HG03460 (cell line): ENCODE measurements around the gene POU3F3.

Experiments used
- ATAC-seq: cut with Tn5 transposase; IDR thresholded peaks from one replicate; pipeline ENCODE4 v1.9.1; 2021; ENCODE audit not compliant: unreplicated experiment

POU3F3 gene

GRCh38 chr2:104873689-104874054, 19.8 kb downstream of the POU3F3 start:
- ATAC-seq, result no peak

- ATAC-seq, result no peak
These were observed 20.3 kb downstream of the POU3F3 start for GRCh38 chr2:104874230-104874629.

- no peak for ATAC-seq
These were observed 21.3 kb downstream of the POU3F3 start for GRCh38 chr2:104875262-104875661.

GRCh38 chr2:104876606-104877570, 23.0 kb downstream of the POU3F3 start:
- ATAC-seq, result no peak

DNA sequence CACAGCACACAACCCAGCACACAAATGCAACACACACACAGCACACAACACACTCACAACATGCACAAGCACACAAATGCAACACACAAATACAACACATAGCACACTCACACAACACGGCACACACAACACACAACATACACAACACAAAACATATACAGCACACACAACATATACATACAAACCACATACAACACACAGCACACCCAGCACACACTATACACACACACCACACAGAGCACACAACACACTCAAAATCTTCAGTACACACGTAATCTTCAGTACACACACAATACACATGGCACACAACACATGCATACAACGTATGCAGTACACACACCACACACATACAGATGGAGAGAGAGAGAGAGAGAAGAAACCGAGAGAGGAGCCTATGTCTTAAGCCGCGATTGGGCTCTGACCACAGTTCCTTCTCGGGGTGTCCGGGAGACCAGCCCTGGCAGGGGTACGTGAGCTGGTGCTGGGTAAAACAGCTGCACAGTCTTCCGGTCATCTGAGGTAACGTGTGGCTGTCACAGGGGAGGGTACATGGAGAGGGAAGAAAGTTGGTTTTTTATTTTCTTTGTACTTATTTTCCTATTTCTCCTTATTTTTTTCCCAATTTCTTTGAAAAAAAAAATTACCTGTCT, 25.1 kb downstream of the POU3F3 start:
- ATAC-seq, result no peak

DNA sequence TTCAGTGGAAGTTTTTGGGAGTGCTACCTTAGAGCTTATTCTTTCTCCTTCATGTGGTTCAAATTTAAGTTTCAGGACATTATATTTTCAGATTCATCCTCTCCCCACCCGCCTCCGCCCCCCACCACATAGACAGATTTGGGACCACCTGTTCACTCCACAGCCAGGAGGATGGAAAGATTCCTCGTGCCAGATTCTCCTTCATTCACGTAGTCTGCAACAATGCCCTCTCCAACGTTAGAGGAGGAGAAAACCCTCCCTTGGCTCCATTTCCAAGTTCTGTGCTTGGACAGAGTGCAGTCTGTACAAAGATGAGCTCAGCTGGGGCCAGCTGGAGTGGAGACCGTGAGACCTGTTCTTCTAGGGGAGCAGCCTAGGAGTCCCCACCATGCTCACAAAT, 26.2 kb downstream of the POU3F3 start:
- ATAC-seq, result no peak

DNA sequence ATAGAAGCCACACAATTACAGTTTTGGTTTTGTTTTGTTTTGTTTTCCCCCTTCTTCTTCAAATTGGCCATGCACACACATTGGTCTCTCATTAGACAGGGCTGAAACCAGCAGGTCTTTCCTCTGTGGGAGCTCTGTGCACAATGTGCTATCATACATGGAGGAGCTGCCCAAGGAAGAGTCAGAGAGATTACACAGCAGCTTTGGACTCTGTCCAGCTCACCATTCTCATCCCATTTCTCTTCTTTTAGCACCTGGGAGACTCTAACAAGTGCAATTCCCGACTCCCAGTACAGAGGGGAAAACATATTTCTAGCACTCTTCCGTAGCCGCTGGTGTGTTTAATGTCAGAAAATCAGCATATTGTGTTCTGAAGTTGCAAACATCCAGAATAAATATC, 29.4 kb downstream of the POU3F3 start:
- ATAC-seq, result no peak

- ATAC-seq, result no peak
These were observed 31.3 kb downstream of the POU3F3 start for GRCh38 chr2:104885119-104885782.

- ATAC-seq, result no peak
These were observed 33.8 kb downstream of the POU3F3 start for GRCh38 chr2:104887676-104888075.

- no peak for ATAC-seq
These were observed 34.8 kb downstream of the POU3F3 start for GRCh38 chr2:104888489-104889258.

GRCh38 chr2:104889291-104889959, 35.5 kb downstream of the POU3F3 start:
- no peak for ATAC-seq

DNA sequence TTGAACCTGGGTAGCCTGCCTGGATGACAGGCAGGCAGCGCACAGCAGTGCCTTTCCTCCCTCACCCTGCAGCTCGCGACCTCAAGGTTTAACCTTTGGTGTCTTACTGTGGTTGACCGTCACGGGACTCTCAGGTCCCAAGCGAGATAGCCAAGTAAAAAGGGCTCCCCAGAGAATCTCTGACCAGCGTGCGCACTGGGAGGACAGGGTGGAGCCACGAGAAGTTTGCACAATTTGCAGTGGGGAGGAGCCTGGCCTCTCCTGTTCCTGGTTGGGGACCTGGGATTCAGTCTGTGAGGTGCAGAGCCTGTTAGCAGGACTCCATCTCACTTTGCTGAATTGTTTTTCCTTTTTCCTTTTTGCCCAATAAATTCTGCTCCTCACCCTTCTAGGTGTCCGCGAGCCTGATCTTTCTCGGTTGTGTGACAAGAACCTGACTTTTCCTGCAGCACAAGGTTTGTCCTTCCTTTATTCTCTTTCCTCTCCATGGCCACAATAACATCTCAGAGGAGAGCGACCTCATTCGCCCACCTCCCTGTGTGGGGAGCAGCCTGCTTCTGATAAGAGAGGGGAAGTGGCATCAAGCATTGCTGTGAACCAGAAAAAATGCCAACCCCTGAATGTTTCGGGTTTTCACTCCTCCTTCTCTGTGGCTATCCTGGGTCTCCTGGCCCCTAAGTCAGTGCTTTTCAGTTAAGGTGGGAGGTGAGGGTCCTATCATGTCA, 36.2 kb downstream of the POU3F3 start:
- ATAC-seq, result no peak

- no peak for ATAC-seq
These were observed 36.8 kb downstream of the POU3F3 start for GRCh38 chr2:104890685-104891069.

DNA sequence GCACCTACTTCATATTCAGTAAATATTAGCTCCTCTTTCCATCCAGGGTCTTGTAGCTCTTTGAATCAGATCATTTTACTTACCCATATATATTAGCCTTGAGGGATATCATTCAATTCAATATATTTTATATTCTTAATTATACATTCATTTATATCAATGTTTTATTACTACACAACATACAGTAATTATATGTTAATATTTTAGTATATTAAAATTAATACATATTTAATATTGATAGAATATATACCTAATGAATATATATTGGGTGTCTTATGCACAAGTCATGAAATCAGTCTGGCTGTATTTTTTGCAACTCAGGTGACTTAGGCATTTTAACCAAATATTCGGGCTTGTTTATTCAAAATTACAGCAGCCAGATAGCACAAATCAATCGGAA, 37.2 kb downstream of the POU3F3 start:
- ATAC-seq, result no peak

DNA sequence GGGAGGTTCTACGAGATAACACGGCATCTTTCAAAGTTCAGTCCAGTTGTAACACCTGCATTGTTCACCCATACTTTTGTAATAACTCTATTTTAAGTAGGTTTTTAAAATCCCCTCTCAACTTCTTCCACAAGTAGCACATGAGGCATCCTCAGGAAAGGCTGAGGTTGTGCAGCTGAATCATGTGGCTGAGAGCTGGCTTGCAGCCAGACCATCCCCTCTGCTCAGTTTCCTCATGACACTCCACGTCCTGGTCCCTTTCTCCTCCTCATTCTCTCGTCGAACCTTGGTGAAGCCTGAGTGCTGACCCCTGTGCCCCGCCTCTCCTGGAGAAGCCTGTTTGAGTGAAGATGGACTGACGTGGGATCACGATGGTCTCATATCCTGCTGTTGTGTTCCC, 42.5 kb downstream of the POU3F3 start:
- no peak for ATAC-seq

DNA sequence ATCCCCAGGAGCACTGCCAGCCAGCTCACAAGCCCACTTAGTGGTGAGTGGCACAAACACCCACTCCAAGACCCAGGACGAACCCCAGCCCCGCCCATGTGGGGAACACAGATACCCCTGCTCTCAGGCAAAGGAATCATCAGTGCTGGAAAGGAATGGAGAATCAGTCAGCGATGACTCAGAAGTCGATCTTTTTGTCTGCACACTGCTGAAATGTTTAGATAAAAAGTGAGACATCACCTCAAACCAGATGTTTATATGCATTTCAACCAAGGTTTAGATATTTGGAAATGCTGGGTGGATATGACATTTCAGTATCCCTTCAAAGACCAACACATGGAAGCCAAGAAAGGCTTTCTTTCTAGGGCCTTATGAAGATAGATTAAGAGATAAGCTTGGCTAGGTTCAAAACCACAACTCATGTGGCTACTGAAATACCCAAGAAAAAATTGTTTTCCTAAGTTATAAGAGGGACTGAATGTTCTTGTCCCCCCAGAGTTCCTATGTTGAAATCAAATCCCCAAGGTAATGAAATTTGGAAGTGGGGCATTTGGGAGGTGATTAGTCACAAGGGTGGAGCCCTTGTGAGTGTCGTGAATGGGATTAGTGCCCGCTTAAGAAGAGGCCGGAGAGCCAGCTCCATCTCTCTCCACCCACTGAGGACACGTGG, 43.7 kb downstream of the POU3F3 start:
- ATAC-seq, result no peak

DNA sequence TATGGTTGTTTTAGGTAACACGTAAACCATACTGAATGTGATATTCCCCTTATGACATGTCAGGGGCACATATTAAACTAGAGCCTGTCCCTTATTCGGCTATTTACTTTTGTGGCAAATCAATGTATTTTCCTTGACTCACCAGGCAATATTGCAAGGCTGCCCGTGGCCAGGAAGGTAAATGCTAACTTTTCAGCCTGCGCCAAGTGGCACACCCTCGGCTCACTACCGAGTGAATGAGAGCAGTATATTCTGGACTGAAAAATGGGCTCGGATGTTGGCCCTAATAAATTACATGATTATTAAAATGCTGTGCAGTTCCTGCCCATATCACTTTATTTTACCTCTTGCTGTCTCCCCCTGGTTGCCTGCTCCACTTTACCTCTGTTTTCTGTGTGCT, 46.7 kb downstream of the POU3F3 start:
- ATAC-seq, result no peak

DNA sequence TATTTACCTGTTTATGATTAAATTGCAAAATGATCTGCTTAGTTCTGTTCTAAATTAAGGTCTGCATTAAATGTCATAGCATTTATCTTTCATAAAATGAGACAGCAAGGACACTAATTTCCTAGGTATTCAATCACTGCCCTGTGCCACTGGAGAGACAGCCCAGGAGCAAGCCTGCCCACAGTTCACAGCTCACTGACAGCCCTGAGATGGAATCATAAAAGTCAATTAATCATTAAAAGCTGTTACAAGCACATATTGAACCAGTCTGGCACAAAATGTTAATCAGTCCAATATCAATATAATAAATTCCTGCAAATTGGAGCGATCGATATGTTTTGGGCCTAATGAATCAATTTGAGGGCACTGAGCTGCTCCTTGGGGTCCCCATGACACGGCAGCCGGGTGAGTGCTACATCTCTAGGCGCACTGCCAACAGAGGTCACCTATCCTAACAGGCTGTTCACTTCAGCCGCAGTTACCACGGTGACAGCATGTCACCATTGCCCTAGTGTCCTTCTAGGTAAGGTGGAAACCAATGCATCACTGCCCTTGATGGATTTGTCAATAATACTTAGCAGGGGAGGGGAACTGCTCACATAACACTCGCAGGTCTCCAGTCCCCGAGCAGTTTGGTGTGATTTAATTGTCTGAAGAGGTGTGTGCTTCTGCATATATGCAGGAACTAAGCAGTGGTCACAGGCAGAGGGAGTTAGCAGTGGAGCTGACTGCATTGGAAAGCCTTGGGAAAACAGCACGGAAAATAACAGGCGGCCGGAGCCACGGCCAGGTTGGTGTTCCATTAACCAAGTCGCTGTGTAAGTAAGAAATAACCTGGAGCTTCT, 47.3 kb downstream of the POU3F3 start:
- no peak for ATAC-seq
